Activated CD4-positive, alpha-beta T cell treated with anti-CD3 and anti-CD28 coated beads, Interleukin-2, amount 50 U/mL, for 1 hour (primary cell): ENCODE measurements around the gene HAGH.

Experiments
- DNase-seq: peaks from one replicate; pipeline ENCODE4 v3.0.0-alpha.2; 2020

The HAGH gene

DNA sequence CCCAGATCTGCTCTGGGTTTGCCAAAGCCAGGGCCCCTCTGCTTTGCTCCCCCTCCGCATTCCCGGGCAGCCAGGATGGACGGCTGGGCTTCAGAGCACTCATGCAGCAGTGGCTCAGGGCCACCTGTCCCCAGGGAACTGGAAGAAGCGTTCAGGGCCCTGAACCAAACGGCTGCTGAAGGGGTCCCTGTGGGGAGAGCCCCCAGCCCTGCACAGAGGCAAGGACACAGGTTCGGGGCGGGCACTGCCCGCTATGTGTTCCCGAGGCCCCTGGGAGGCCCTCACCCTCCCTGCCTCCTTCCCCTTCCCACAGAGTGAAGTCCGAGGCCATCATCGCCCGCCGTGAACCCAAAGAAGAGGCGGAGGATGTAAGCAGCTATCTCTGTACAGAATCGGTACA lies 65.7 kb downstream of the HAGH start:
- DNase-seq: no peak

- no peak for DNase-seq
Observed at GRCh38 chr16:1759511-1759910, 67.1 kb downstream of the HAGH start.

DNA sequence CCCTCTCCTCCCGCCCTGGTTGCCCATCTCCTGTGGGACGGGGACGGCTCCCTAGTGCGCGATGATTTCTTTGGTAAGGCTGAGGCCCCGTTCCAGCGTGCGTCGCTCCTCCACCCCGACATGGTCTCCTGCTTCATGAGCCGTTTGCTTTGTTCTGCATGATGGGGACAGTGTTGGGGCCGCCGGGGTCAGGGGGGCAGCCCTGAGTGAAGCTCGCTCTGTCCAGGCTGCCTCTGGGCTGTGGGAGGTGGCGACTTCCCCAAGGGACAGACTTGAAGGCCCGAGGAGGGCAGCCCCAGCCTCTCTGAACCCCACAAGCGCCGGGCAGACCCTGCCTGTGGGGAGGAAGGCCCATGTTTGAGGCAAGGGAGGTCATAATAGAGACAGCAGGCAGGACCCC lies 67.7 kb downstream of the HAGH start:
- DNase-seq: no peak

DNA sequence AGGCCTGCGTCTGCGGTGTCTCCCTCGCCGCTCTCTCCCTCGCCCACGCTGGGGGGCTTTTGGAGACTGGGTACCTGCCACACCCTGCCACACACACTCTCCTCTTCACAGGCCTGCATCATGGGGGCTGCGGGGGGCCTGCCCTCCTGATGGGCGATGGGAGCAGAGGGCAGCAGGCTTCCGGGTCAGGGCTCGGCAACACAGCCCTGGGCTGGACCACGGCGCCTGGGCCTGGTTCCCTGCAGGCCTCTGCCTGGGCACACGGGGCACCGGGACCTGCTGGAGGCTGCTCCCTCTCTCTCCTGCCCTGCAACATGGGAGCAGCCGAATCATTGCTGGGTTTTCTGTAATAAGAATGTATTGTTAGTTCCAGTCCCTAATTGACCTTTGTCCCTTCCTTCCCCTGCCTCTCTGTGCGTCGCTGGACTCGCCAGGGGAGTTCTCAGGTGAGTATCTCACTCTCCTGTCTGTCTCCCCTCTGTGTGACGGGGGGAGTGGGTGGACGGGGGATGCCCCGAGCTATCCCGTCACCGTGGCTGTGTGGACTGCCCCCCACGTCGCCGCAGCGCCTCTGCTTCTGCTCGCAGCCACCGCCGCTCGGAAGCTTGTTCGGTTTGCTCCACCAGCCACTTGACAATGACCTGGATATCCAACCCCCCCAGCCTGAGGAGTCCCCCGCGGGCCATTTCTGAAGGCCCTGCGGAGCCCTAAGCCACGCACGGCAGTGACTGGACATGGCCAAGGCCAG lies 68.7 kb downstream of the HAGH start:
- DNase-seq: no peak
